OCI-LY3 (cell line): Measurements from ENCODE around the gene S100A12.

Experiments used
- H2AFZ ChIP-seq: fragments of 200-600, 300-600 bp; shearing (Covaris generic); 2 replicates; pipeline ENCODE4 v1.6.0; 2014; ENCODE audit warnings: antibody characterized with exemption, low read depth, low read length
- H3K27ac ChIP-seq: fragments of 200-600, 300-600 bp; sonication (generic); 2 replicates; pipeline ENCODE4 v1.5.1; 2014; ENCODE audit warnings: mild to moderate bottlenecking, low read length, moderate library complexity, mixed read lengths
- H3K27me3 ChIP-seq: fragments of 200-600, 300-600 bp; sonication (generic); 2 replicates; pipeline ENCODE4 v1.6.1; 2014; ENCODE audit warnings: low read depth, low read length, mixed read lengths
- H3K36me3 ChIP-seq: fragments of 200-600, 300-600 bp; sonication (generic); replicated peaks from 2 replicates; pipeline ENCODE3; 2014; ENCODE audit warnings: low read depth, low read length, mixed read lengths
- H3K4me1 ChIP-seq: fragments of 300-600, 200-600 bp; sonication (generic); 2 replicates; pipeline ENCODE4 v1.6.1; 2014; ENCODE audit warnings: low read length, mixed read lengths
- H3K4me2 ChIP-seq: fragments of 200-600, 300-600 bp; sonication (generic); 2 replicates; pipeline ENCODE4 v1.6.1; 2014; ENCODE audit warnings: low read length, mixed read lengths
- H3K4me3 ChIP-seq: fragments of 300-600, 200-600 bp; sonication (generic); 2 replicates; pipeline ENCODE4 v1.5.1; 2014; ENCODE audit warnings: antibody characterized with exemption, mild to moderate bottlenecking, low read length, moderate library complexity
- H3K79me2 ChIP-seq: fragments of 300-600, 200-600 bp; shearing (Covaris generic); 2 replicates; pipeline ENCODE4 v1.6.1; 2014; ENCODE audit warnings: mild to moderate bottlenecking, low read length, mixed read lengths
- H3K9ac ChIP-seq: fragments of 300-600, 200-600 bp; shearing (Covaris generic); 2 replicates; pipeline ENCODE4 v1.6.0; 2014; ENCODE audit warnings: mild to moderate bottlenecking, low read length, moderate library complexity
- H3K9me3 ChIP-seq: fragments of 200-600, 300-600 bp; shearing (Covaris generic); 2 replicates; pipeline ENCODE4 v1.6.1; 2014; ENCODE audit warnings: low read length, mixed read lengths; ENCODE audit not compliant: insufficient read depth
- H4K20me1 ChIP-seq: fragments of 200-600, 300-600 bp; sonication (generic); 2 replicates; pipeline ENCODE4 v1.6.1; 2016; ENCODE audit warnings: low read length, mixed read lengths; ENCODE audit not compliant: insufficient read depth
- CTCF ChIP-seq: fragments of 200-600, 300-600 bp; sonication (generic); IDR thresholded peaks from 2 replicates; pipeline ENCODE4 v1.5.1; 2014; ENCODE audit warnings: antibody characterized with exemption, low read length, low read depth
- EZH2phosphoT487 ChIP-seq: fragments of 200-600 bp; shearing (Covaris generic); IDR thresholded peaks from 2 replicates; pipeline ENCODE4 v1.6.1; 2018; ENCODE audit warnings: antibody characterized with exemption, mixed run types, low read depth

The S100A12 gene

GRCh38 chr1:153365696-153366095 lies 9.7 kb downstream of the S100A12 start:
- H3K4me1 ChIP-seq = peaks cover 8% of the 10 kb centered on the region
- no peak overlapping the region for H2AFZ ChIP-seq
- H3K79me2 ChIP-seq = no peaks in the 10 kb centered on the region
- no peaks in the 10 kb centered on the region for H4K20me1 ChIP-seq
- H3K4me2 ChIP-seq = no peak overlapping the region
- no peaks in the 10 kb centered on the region for H3K9me3 ChIP-seq
- H3K4me3 ChIP-seq = no peak overlapping the region
- peaks cover 31% of the 10 kb centered on the region for H3K27me3 ChIP-seq
- H3K36me3 ChIP-seq = no peaks in the 10 kb centered on the region
- no peak for TF ChIP-seq EZH2phosphoT487
- no peak for TF ChIP-seq CTCF
- H3K9ac ChIP-seq = no peak overlapping the region
- no peak overlapping the region for H3K27ac ChIP-seq

GRCh38 chr1:153364766-153365666 lies 10.4 kb downstream of the S100A12 start:
- TF ChIP-seq EZH2phosphoT487 = no peak
- no peak for TF ChIP-seq CTCF
- no peak overlapping the region for H2AFZ ChIP-seq
- H3K79me2 ChIP-seq = no peaks in the 10 kb centered on the region
- H3K27me3 ChIP-seq = peaks cover 26% of the 10 kb centered on the region
- H3K9ac ChIP-seq = no peak overlapping the region
- H3K4me2 ChIP-seq = no peak overlapping the region
- no peak overlapping the region for H3K27ac ChIP-seq
- H3K4me1 ChIP-seq = peaks cover 11% of the 10 kb centered on the region
- H3K9me3 ChIP-seq = no peaks in the 10 kb centered on the region
- H4K20me1 ChIP-seq = no peaks in the 10 kb centered on the region
- no peaks in the 10 kb centered on the region for H3K36me3 ChIP-seq
- no peak overlapping the region for H3K4me3 ChIP-seq

GRCh38 chr1:153364156-153364555 lies 11.3 kb downstream of the S100A12 start:
- H3K4me1 ChIP-seq = peaks cover 16% of the 10 kb centered on the region
- no peaks in the 10 kb centered on the region for H3K79me2 ChIP-seq
- no peak overlapping the region for H3K27ac ChIP-seq
- TF ChIP-seq EZH2phosphoT487 = no peak
- TF ChIP-seq CTCF = no peak
- no peak overlapping the region for H2AFZ ChIP-seq
- no peak overlapping the region for H3K4me2 ChIP-seq
- no peak overlapping the region for H3K4me3 ChIP-seq
- H3K9me3 ChIP-seq = no peaks in the 10 kb centered on the region
- H3K27me3 ChIP-seq = peaks cover 17% of the 10 kb centered on the region
- H3K9ac ChIP-seq = no peak overlapping the region
- H4K20me1 ChIP-seq = no peaks in the 10 kb centered on the region
- no peaks in the 10 kb centered on the region for H3K36me3 ChIP-seq

- Histone ChIP-seq H3K36me3 (no peaks in the 10 kb centered on the region), H3K4me3 (no peak overlapping the region), H2AFZ (no peak overlapping the region), H3K27ac (no peak overlapping the region), H4K20me1 (no peaks in the 10 kb centered on the region), H3K27me3 (peaks cover 16% of the 10 kb centered on the region), H3K4me2 (no peak overlapping the region), H3K4me1 (peaks cover 21% of the 10 kb centered on the region), H3K9ac (no peak overlapping the region), H3K9me3 (no peaks in the 10 kb centered on the region), H3K79me2 (no peaks in the 10 kb centered on the region)
- TF ChIP-seq EZH2phosphoT487 = no peak
- TF ChIP-seq CTCF = no peak
Measured at GRCh38 chr1:153363641-153364040, 11.8 kb downstream of the S100A12 start.
